H1 (cell line): ENCODE results near the gene PAIP1. TPM values are rescaled to one million over a fixed set of nuclear protein-coding genes. Genes with fewer than 3 reads are reported as not detected.

Source experiments
- CTCF ChIA-PET: fragments of 300-600 bp; sonication (Branson Sonifier 250); formaldehyde crosslinking; loops from one replicate; lab custom pipeline; 2021; ENCODE audit not compliant: partially characterized antibody; lab: Charles Lee
- POLR2A ChIA-PET: fragments of 300-600 bp; sonication (Branson Sonifier 250); formaldehyde crosslinking; loops from one replicate; lab custom pipeline; 2021; ENCODE audit warnings: inconsistent platforms; ENCODE audit not compliant: partially characterized antibody; lab: Charles Lee
- DNase-seq, 2 experiments: peaks; one replicate each; pipeline versions ENCODE4 v3.0.0 to v3.0.0-alpha.2; 2010 to 2022; ENCODE audit warnings: low spot score in 2 of 2, low read depth in 1 of 2, mixed read lengths in 1 of 2
- FAIRE-seq: peaks from 2 replicates; lab custom pipeline; 2011; peaks lifted over from hg19 to GRCh38; lab: Jason Lieb, UNC
- H2AFZ ChIP-seq: 2 replicates; pipeline ENCODE4 v1.8.1; 2012; ENCODE audit warnings: low read length, inconsistent platforms
- H2AK5ac ChIP-seq: 2 replicates; pipeline ENCODE4 v1.6.1; 2013; ENCODE audit warnings: low read depth, low read length
- H2BK120ac ChIP-seq: replicated peaks from 2 replicates; pipeline ENCODE3; 2013; ENCODE audit warnings: low read depth, low read length, inconsistent platforms
- H2BK12ac ChIP-seq: 2 replicates; pipeline ENCODE4 v1.6.1; 2013; ENCODE audit warnings: low read depth, low read length
- H2BK15ac ChIP-seq: 2 replicates; pipeline ENCODE4 v1.6.1; 2013; ENCODE audit warnings: low read length
- H2BK20ac ChIP-seq: 2 replicates; pipeline ENCODE4 v1.6.1; 2013; ENCODE audit warnings: low read length
- H2BK5ac ChIP-seq: 2 replicates; pipeline ENCODE4 v1.6.1; 2013; ENCODE audit warnings: low read depth, low read length
- H3K14ac ChIP-seq: 2 replicates; pipeline ENCODE4 v1.6.1; 2013; ENCODE audit warnings: inconsistent platforms; ENCODE audit not compliant: insufficient read length
- H3K18ac ChIP-seq: 2 replicates; pipeline ENCODE4 v1.6.1; 2013; ENCODE audit warnings: low read length; ENCODE audit errors: extremely low read depth
- H3K23ac ChIP-seq: 2 replicates; pipeline ENCODE4 v1.6.1; 2013; ENCODE audit warnings: inconsistent platforms; ENCODE audit not compliant: insufficient read length
- H3K23me2 ChIP-seq: 2 replicates; pipeline ENCODE4 v1.6.1; 2013; ENCODE audit warnings: low read depth, low read length
- H3K27ac ChIP-seq: 2 replicates; pipeline ENCODE4 v1.6.1; 2011; ENCODE audit warnings: low read depth, low read length, inconsistent platforms
- H3K27me3 ChIP-seq, 4 experiments: replicated peaks in 1 of 4; 1 replicate in 1 of 4; 2 replicates in 3 of 4; pipeline versions ENCODE4 v1.6.1 to v1.8.1; 2011 to 2013; ENCODE audit warnings: low read length in 3 of 4, mild to moderate bottlenecking in 3 of 4, inconsistent platforms in 2 of 4, mixed read lengths in 2 of 4, moderate library complexity in 1 of 4; ENCODE audit not compliant: control insufficient read depth in 3 of 4, insufficient read depth in 3 of 4; ENCODE audit errors: extremely low read depth in 1 of 4
- H3K36me3 ChIP-seq, 4 experiments: 2 replicates each; pipeline versions ENCODE4 v1.6.1 to v1.8.1; 2011 to 2013; ENCODE audit warnings: mild to moderate bottlenecking in 4 of 4, low read length in 3 of 4, moderate library complexity in 2 of 4, control low read depth in 1 of 4, inconsistent platforms in 1 of 4; ENCODE audit not compliant: insufficient read depth in 4 of 4, control insufficient read depth in 2 of 4
- H3K4ac ChIP-seq: replicated peaks from 2 replicates; pipeline ENCODE3; 2013; ENCODE audit warnings: low read length, low read depth, mixed read lengths, inconsistent platforms; ENCODE audit not compliant: insufficient read length
- H3K4me1 ChIP-seq, 4 experiments: replicated peaks in 1 of 4; 1 replicate in 1 of 4; 2 replicates in 3 of 4; pipeline versions ENCODE4 v1.6.1 to v1.8.1; 2011 to 2013; ENCODE audit warnings: low read length in 3 of 4, inconsistent platforms in 2 of 4, mixed read lengths in 1 of 4; ENCODE audit not compliant: insufficient read depth in 4 of 4, control insufficient read depth in 3 of 4
- H3K4me2 ChIP-seq, 2 experiments: 2 replicates each; pipeline versions ENCODE4 v1.6.1 to v1.8.1; 2011 to 2013; ENCODE audit warnings: low read depth in 2 of 2, low read length in 2 of 2, control low read depth in 1 of 2, inconsistent platforms in 1 of 2, mild to moderate bottlenecking in 1 of 2; ENCODE audit not compliant: insufficient read depth in 1 of 2
- H3K4me3 ChIP-seq, 4 experiments: fragments of 200-600, 300-600 bp in 1 of 4; sonication (generic), shearing (Covaris generic), sonication (Bioruptor Twin) in 1 of 4; 2 replicates each; pipeline versions ENCODE4 v1.5.1 to v1.8.1; 2011 to 2016; ENCODE audit warnings: low read length in 4 of 4, low read depth in 3 of 4, control low read depth in 2 of 4, inconsistent platforms in 2 of 4, mild to moderate bottlenecking in 2 of 4, mixed read lengths in 1 of 4, moderate library complexity in 1 of 4; ENCODE audit not compliant: insufficient read depth in 2 of 4; ENCODE audit errors: extremely low read depth in 1 of 4
- H3K56ac ChIP-seq: replicated peaks from 2 replicates; pipeline ENCODE3; 2013; ENCODE audit warnings: low read depth, mild to moderate bottlenecking, mixed read lengths, low read length, inconsistent platforms; ENCODE audit not compliant: insufficient read length
- H3K79me1 ChIP-seq: 2 replicates; pipeline ENCODE4 v1.6.1; 2013; ENCODE audit warnings: low read depth, low read length, control low read depth
- H3K79me2 ChIP-seq, 2 experiments: 2 replicates each; pipeline versions ENCODE4 v1.6.1 to v1.8.1; 2012 to 2013; ENCODE audit warnings: low read length in 2 of 2, mild to moderate bottlenecking in 2 of 2, inconsistent platforms in 1 of 2; ENCODE audit not compliant: insufficient read depth in 2 of 2, control insufficient read depth in 1 of 2
- H3K9ac ChIP-seq, 4 experiments: replicated peaks in 1 of 4; 1 replicate in 1 of 4; 2 replicates in 3 of 4; pipeline versions ENCODE4 v1.6.1 to v1.8.1; 2011 to 2013; ENCODE audit warnings: low read depth in 3 of 4, low read length in 3 of 4, control low read depth in 2 of 4, mild to moderate bottlenecking in 2 of 4, moderate library complexity in 2 of 4, inconsistent platforms in 1 of 4; ENCODE audit errors: extremely low read depth in 1 of 4
- H3K9me3 ChIP-seq, 2 experiments: 2 replicates each; pipeline versions ENCODE4 v1.6.1 to v1.8.1; 2012 to 2013; ENCODE audit warnings: mild to moderate bottlenecking in 2 of 2, moderate library complexity in 2 of 2, control low read depth in 1 of 2, inconsistent platforms in 1 of 2, low read depth in 1 of 2, low read length in 1 of 2, mixed read lengths in 1 of 2; ENCODE audit not compliant: insufficient read depth in 2 of 2
- H4K20me1 ChIP-seq, 2 experiments: replicated peaks in 1 of 2; 2 replicates each; pipeline versions ENCODE3 to v1.8.1; 2011 to 2013; ENCODE audit warnings: inconsistent platforms in 2 of 2, low read length in 2 of 2, mild to moderate bottlenecking in 1 of 2; ENCODE audit not compliant: insufficient read depth in 2 of 2, control insufficient read depth in 1 of 2
- H4K5ac ChIP-seq: 2 replicates; pipeline ENCODE4 v1.6.1; 2013; ENCODE audit warnings: low read length, low read depth, mixed read lengths, inconsistent platforms; ENCODE audit not compliant: insufficient read length
- H4K8ac ChIP-seq: 2 replicates; pipeline ENCODE4 v1.8.0; 2013; ENCODE audit warnings: mild to moderate bottlenecking, moderate library complexity, low read length, inconsistent platforms; ENCODE audit not compliant: insufficient read depth; ENCODE audit errors: extremely low read depth
- H4K91ac ChIP-seq: replicated peaks from 2 replicates; pipeline ENCODE3; 2013; ENCODE audit warnings: low read length, mixed read lengths, inconsistent platforms; ENCODE audit not compliant: insufficient read length
- CBX5 ChIP-seq: fragments of 300-800, 300-1000 bp; sonication (generic); IDR thresholded peaks from 2 replicates; pipeline ENCODE4 v1.7.1; 2016; ENCODE audit warnings: antibody characterized with exemption, low read length, low read depth
- CEBPB ChIP-seq: IDR thresholded peaks from 2 replicates; pipeline ENCODE4 v1.6.1; 2012; ENCODE audit warnings: low read depth, low read length
- CREB1 ChIP-seq: IDR thresholded peaks from 2 replicates; pipeline ENCODE4 v1.6.1; 2012; ENCODE audit warnings: inconsistent platforms
- EZH2 ChIP-seq: fragments of 200-600 bp; sonication (generic); IDR thresholded peaks from 2 replicates; pipeline ENCODE4 v1.7.1; 2012; ENCODE audit warnings: low read depth, mild to moderate bottlenecking, moderate library complexity, low read length, inconsistent platforms; ENCODE audit not compliant: severe bottlenecking
- NRF1 ChIP-seq: IDR thresholded peaks from 2 replicates; pipeline ENCODE4 v1.6.1; 2011; ENCODE audit warnings: mild to moderate bottlenecking, low read depth, low read length, improper control_type of control experiment
- PHF8 ChIP-seq: fragments of 200-600 bp; sonication (generic); conservative IDR thresholded peaks from 2 replicates; pipeline ENCODE4 v1.7.1; 2012; ENCODE audit warnings: low read depth, mild to moderate bottlenecking, inconsistent platforms, low read length, moderate library complexity
- RAD21 ChIP-seq, 2 experiments: IDR thresholded peaks in 1 of 2; conservative IDR thresholded peaks in 1 of 2; 2 replicates each; pipeline ENCODE4 v1.6.1; 2011; ENCODE audit warnings: low read depth in 2 of 2, low read length in 2 of 2, improper control_type of control experiment in 1 of 2, inconsistent platforms in 1 of 2, mild to moderate bottlenecking in 1 of 2, moderate library complexity in 1 of 2
- RBBP5 ChIP-seq: IDR thresholded peaks from 2 replicates; pipeline ENCODE4 v1.7.1; 2012; ENCODE audit warnings: low read depth, mild to moderate bottlenecking, inconsistent platforms, low read length, moderate library complexity, borderline replicate concordance
- SIX5 ChIP-seq: IDR thresholded peaks from 2 replicates; pipeline ENCODE4 v1.6.1; 2011; ENCODE audit warnings: mild to moderate bottlenecking, low read depth, low read length
- SP1 ChIP-seq: IDR thresholded peaks from 2 replicates; pipeline ENCODE4 v1.6.1; 2011; ENCODE audit warnings: low read depth, low read length
- SRF ChIP-seq: IDR thresholded peaks from 2 replicates; pipeline ENCODE4 v1.6.1; 2011; ENCODE audit warnings: mild to moderate bottlenecking, low read depth, low read length, moderate library complexity
- TCF12 ChIP-seq: IDR thresholded peaks from 2 replicates; pipeline ENCODE4 v1.6.1; 2011; ENCODE audit warnings: low read depth, mild to moderate bottlenecking, low read length
- YY1 ChIP-seq: IDR thresholded peaks from 2 replicates; pipeline ENCODE4 v1.6.1; 2011; ENCODE audit warnings: low read depth, mild to moderate bottlenecking, low read length
- WGBS, 2 experiments: shearing (Covaris generic) in 1 of 2; methylation state at CpG; one replicate each; pipeline versions ENCODE4 v1.1.6 to v1.1.7; 2013 to 2015; ENCODE audit warnings: low lambda C conversion rate in 2 of 2, mixed read lengths in 2 of 2, inconsistent platforms in 1 of 2, low coverage in 1 of 2, missing lambda C conversion rate in 1 of 2; ENCODE audit not compliant: insufficient replicate concordance in 2 of 2, insufficient coverage in 1 of 2, insufficient read length in 1 of 2; ENCODE audit errors: extremely low coverage in 1 of 2, missing lambda C conversion rate in 1 of 2; 5-methylcytosine and 5-hydroxymethylcytosine counted together
- polyA plus RNA-seq, 7 experiments: library from polyadenylated mRNA; depleted of rRNA in 3 of 7; stranded (reverse) in 5 of 7; unstranded in 2 of 7; fragments of >200 nt in 5 of 7; fragments of 200-250 nt in 2 of 7; gene quantifications; 1 replicate in 5 of 7; 2 replicates in 1 of 7; 4 replicates in 1 of 7; pipeline versions ENCODE4 v1.2.1 to v1.2.3, GENCODE V29; 2011 to 2013; ENCODE audit warnings: missing spikeins in 2 of 7, mixed read lengths in 2 of 7
- total RNA-seq: library from RNA; stranded (reverse); fragmentation: NEBNext Ultra II Directional; extraction: Animal tissue kit (Norgen Biotek cat#: 25700); gene quantifications from 2 replicates; pipeline ENCODE4 v1.2.1, GENCODE V29; 2021
- TF ChIP-seq, protein P1 (sequence below): IDR thresholded peaks from 2 replicates; pipeline ENCODE4 v1.6.1; 2012; ENCODE audit warnings: inconsistent platforms

Gene PAIP1
- total and polyA plus RNA-seq, 2 of the 8 experiments (the other 6 are each of a cell fraction or from before 2014, with no cell fraction given): 62.9 to 89.5 TPM

- H3K23me2 ChIP-seq: no peaks in the 10 kb centered on the region
- TF ChIP-seq, protein P1, sequence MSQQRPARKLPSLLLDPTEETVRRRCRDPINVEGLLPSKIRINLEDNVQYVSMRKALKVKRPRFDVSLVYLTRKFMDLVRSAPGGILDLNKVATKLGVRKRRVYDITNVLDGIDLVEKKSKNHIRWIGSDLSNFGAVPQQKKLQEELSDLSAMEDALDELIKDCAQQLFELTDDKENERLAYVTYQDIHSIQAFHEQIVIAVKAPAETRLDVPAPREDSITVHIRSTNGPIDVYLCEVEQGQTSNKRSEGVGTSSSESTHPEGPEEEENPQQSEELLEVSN: no peak
- TF ChIP-seq RAD21 (IDR thresholded peaks at IDR 0.05 in 1 of 2, conservative IDR thresholded peaks at IDR 0.05 in 1 of 2; ENCODE audit: low read depth in 2 of 2, low read length in 2 of 2) (no peak), TCF12 (no peak), CEBPB (no peak), SRF (no peak), YY1 (no peak), CBX5 (no peak), EZH2 (no peak), SIX5 (no peak), RBBP5 (no peak), SP1 (no peak), NRF1 (no peak), CREB1 (no peak), PHF8 (no peak)
- TF ChIP-seq, all 59 proteins: peak for 0
- no peak overlapping the region for H3K18ac ChIP-seq
- 95% methylated on average over 1 of the region's 1 CpG; no CpG with 5 or more reads in 1 of the 2 experiments for WGBS, 2 experiments
- no peaks in the 10 kb centered on the region for H3K27me3 ChIP-seq
- H2AFZ ChIP-seq: no peak overlapping the region
- no peak overlapping the region for H2AK5ac ChIP-seq
- no peak overlapping the region for H3K4me3 ChIP-seq
- no peak overlapping the region for H4K91ac ChIP-seq
- CTCF ChIA-PET: interaction anchor here (1.8 kb wide), 2 partner anchors 34 to 105 kb away, joined by 4 read pairs; partner anchors contain the start of gene TMEM267
- DNase-seq (no peak), FAIRE-seq (no peak)
- H2BK20ac ChIP-seq: no peak overlapping the region
- no peak overlapping the region for H3K9ac ChIP-seq
- H4K5ac ChIP-seq: no peak overlapping the region
- no peaks in the 10 kb centered on the region for H4K20me1 ChIP-seq
- no peak overlapping the region for H2BK12ac ChIP-seq
- no peak overlapping the region for H2BK5ac ChIP-seq
- H3K27ac ChIP-seq: no peak overlapping the region
- H4K8ac ChIP-seq: no peak overlapping the region
- H3K56ac ChIP-seq: no peak overlapping the region
- H3K4me1 ChIP-seq: no peaks in the 10 kb centered on the region
- H3K4ac ChIP-seq: no peak overlapping the region
- H3K79me2 ChIP-seq: no peaks in the 10 kb centered on the region
- H3K4me2 ChIP-seq: no peak overlapping the region
- peaks cover 4 to 7% of the 10 kb centered on the region in 2 experiments for H3K9me3 ChIP-seq
- no peak overlapping the region for H2BK15ac ChIP-seq
- H3K79me1 ChIP-seq: no peaks in the 10 kb centered on the region
- H3K23ac ChIP-seq: no peak overlapping the region
- no peaks in the 10 kb centered on the region for H3K36me3 ChIP-seq
- no peak overlapping the region for H2BK120ac ChIP-seq
- POLR2A ChIA-PET: no interaction called here
- H3K14ac ChIP-seq: no peak overlapping the region
Measured at GRCh38 chr5:43589310-43589709, 32.4 kb upstream of the PAIP1 start.
